ENCODE measurements around the gene RASSF3. TPM values are rescaled to one million over a fixed set of nuclear protein-coding genes. Genes with fewer than 3 reads are reported as not detected.

The RASSF3 gene
- total RNA-seq, 1 experiment from 2014 or later, result 107 TPM

GRCh38 chr12:64670019-64670418 lies 59.7 kb downstream of the RASSF3 start:
- no peaks in the 10 kb centered on the region for H3K36me3 ChIP-seq (ENCODE audit: control insufficient read depth, insufficient read depth, low read length)
- no peaks in the 10 kb centered on the region for H3K27me3 ChIP-seq (ENCODE audit: control insufficient read depth, insufficient read depth, low read length)
- no TSS peak for BruUV-seq (replicated peaks)
- no peak for ATAC-seq
- DNase-seq (ENCODE audit: low read depth, low spot score), result no peak
- intact Hi-C loops (cut with micrococcal nuclease; ENCODE audit: unreplicated experiment), result no loop called here
- H3K9me3 ChIP-seq (ENCODE audit: control insufficient read depth, insufficient read depth, low read depth, low read length), result no peaks in the 10 kb centered on the region
- H3K4me3 ChIP-seq (ENCODE audit: low read depth in 2 of 2, low read length in 2 of 2), result peak overlapping the region in 1 of 2 experiments; percentile 29; a peak in 2 of 4 replicates
- peaks cover 96% of the 10 kb centered on the region for H3K4me1 ChIP-seq (ENCODE audit: control insufficient read depth, insufficient read depth, low read length)
- ChIA-PET CTCF (no interaction called here), POLR2A (no interaction called here)
- in situ Hi-C loops (cut with HindIII; ENCODE audit: low pct_unique_long_range_greater_than_20kb, low sequenced_read_pairs), result no loop called here
- TF ChIP-seq SIN3A (IDR thresholded peaks at IDR 0.05; ENCODE audit: borderline replicate concordance, insufficient read depth, low read depth, low read length), result no peak
- TF ChIP-seq REST (IDR thresholded peaks at IDR 0.05; ENCODE audit: insufficient read depth in 1 of 2, low read depth in 2 of 2, low read length in 1 of 2), result peak in 1 of 2 experiments; percentile 54; a peak in 2 of 4 replicates
- peak overlapping the region; percentile 98 for H3K27ac ChIP-seq (ENCODE audit: low read length)

GRCh38 chr12:64670919-64671639 lies 60.8 kb downstream of the RASSF3 start:
- intact Hi-C loops (cut with micrococcal nuclease; ENCODE audit: unreplicated experiment) (no loop called here), in situ Hi-C loops (cut with HindIII; ENCODE audit: low pct_unique_long_range_greater_than_20kb, low sequenced_read_pairs) (no loop called here)
- peak; percentile 65 for ATAC-seq
- Histone ChIP-seq H3K27ac (ENCODE audit: low read length) (peak overlapping the region; percentile 98), H3K4me3 (ENCODE audit: low read depth in 2 of 2, low read length in 2 of 2) (peak overlapping the region in 1 of 2 experiments; percentile 36; a peak in 2 of 4 replicates), H3K4me1 (ENCODE audit: control insufficient read depth, insufficient read depth, low read length) (peaks cover 96% of the 10 kb centered on the region), H3K27me3 (ENCODE audit: control insufficient read depth, insufficient read depth, low read length) (no peaks in the 10 kb centered on the region), H3K9me3 (ENCODE audit: control insufficient read depth, insufficient read depth, low read depth, low read length) (no peaks in the 10 kb centered on the region), H3K36me3 (ENCODE audit: control insufficient read depth, insufficient read depth, low read length) (no peaks in the 10 kb centered on the region)
- TF ChIP-seq, protein P1, sequence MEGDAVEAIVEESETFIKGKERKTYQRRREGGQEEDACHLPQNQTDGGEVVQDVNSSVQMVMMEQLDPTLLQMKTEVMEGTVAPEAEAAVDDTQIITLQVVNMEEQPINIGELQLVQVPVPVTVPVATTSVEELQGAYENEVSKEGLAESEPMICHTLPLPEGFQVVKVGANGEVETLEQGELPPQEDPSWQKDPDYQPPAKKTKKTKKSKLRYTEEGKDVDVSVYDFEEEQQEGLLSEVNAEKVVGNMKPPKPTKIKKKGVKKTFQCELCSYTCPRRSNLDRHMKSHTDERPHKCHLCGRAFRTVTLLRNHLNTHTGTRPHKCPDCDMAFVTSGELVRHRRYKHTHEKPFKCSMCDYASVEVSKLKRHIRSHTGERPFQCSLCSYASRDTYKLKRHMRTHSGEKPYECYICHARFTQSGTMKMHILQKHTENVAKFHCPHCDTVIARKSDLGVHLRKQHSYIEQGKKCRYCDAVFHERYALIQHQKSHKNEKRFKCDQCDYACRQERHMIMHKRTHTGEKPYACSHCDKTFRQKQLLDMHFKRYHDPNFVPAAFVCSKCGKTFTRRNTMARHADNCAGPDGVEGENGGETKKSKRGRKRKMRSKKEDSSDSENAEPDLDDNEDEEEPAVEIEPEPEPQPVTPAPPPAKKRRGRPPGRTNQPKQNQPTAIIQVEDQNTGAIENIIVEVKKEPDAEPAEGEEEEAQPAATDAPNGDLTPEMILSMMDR (IDR thresholded peaks at IDR 0.05), result no peak
- TF ChIP-seq REST (IDR thresholded peaks at IDR 0.05; ENCODE audit: insufficient read depth in 1 of 2, low read depth in 2 of 2, low read length in 1 of 2) (no peak), TCF7L2 (IDR thresholded peaks at IDR 0.05; ENCODE audit: low read depth, low read length) (peak; percentile 64), POLR2AphosphoS5 (IDR thresholded peaks at IDR 0.05; ENCODE audit: low read depth, low read length) (no peak)
- ChIA-PET CTCF (interaction anchor here (0.5 kb wide), 1 partner anchor 23 kb away, joined by 3 read pairs; no protein-coding TSS in a partner anchor), POLR2A (no interaction called here)
- no TSS peak for BruUV-seq (replicated peaks)
- no peak for DNase-seq (ENCODE audit: low read depth, low spot score)

Measured in Panc1 (cell line).